Colon (tissue), 2 donors: ENCODE data around the gene SPATA45.
"Not testable (repeated sequence)": the region's sequence is repeated elsewhere in the genome, so short reads cannot be mapped to it uniquely, and the experiment has no call there.

Source experiments
- FAIRE-seq: peaks from 2 replicates; lab custom pipeline; 2012; peaks lifted over from hg19 to GRCh38; lab: Jason Lieb, UNC
- donor health status: control.
- donor health status: control.

Gene SPATA45

DNA sequence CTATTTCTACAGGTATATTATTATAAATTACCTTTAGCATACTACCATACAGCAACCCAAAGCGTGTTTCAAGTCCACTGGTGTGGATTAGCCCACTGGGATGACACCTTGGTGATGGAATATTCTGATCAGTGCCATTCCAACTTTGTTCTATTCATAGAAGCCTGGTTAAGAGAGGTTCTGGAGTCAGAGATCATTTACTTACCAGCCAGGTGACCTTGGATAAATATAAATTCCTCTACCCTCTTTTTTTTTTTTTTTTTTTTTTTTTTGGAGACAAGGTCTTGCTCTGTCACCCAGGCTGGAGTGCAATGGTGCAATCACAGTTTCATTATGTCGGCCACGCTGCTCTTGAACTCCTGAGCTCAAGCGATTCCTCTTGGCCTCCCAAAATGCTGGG lies at the start of gene SPATA45:
SPATA45 (minus strand) TSS at position 101 of the 400 bp plus-strand sequence. CDS start 11,500 bp downstream, outside the sequence.
- no peak for FAIRE-seq

DNA sequence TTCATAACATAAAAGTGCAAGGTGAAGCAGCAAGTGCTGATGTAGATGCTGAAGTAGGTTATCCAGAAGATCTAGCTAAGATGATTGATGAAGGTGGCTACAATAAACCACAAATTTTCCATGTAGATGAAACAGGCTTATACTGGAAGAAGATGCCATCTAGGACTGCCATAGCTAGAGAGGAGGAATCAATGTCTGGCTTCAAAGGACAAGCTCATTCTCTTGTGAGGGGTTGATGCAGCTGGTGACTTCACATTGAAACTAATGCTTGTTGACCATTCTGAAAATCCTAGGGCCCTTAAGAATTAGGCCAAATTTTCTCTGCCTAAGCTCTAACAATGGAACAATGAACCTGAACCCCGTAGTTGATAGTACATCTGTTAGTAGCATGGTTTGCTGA lies 44.7 kb upstream of the SPATA45 start:
- no peak for FAIRE-seq

DNA sequence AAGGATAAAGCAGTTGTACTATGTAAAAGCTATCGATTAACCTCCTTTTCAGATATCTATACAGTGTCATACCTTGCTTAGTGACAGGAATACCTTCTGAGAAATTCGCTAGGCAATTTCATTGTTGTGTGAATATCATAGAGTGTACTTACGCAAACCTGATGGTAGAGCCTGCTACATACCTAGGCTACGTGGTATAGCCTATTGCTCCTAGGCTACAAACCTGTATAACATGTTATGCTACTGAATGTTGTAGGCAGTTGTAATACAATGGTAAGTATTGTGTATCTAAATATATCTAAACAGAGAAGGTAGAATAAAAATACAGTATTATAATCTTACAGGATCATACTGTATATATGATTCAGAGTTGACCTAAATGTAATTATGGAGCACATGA lies 37.1 kb upstream of the SPATA45 start:
- no peak for FAIRE-seq

DNA sequence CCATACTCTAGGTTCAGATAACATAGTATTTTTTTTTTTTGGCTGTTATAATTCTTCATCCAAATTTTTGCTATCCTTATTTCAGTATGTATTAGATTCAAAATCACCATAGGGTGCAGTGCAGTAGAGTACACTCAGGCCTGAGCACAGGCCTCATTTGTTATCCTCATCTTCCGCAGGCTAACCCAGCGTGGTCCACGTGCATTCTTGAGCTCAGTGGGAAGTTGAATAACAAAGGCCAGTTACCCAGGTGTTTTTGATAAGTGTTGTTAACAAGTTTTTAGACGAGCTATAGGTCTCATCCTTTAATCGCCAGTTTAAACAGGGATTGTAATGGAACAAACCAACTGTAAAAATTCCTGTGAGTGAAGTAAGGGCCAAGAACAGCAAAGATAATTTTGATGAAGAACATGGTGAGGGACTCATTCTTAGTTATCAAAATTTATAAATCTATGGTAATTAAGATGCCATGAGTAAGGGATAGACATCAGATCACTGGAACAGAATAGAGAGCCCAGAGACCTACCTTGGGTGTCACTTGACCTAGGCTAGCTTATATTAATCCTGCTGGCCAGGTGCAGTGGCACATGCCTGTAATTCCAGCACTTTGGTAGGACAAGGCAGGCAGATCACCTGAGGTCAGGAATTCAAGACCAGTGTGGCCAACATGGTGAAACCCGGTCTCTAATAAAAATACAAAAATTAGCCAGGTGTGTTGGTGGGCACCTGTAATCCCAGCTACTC lies 32.7 kb upstream of the SPATA45 start:
- FAIRE-seq: no peak

DNA sequence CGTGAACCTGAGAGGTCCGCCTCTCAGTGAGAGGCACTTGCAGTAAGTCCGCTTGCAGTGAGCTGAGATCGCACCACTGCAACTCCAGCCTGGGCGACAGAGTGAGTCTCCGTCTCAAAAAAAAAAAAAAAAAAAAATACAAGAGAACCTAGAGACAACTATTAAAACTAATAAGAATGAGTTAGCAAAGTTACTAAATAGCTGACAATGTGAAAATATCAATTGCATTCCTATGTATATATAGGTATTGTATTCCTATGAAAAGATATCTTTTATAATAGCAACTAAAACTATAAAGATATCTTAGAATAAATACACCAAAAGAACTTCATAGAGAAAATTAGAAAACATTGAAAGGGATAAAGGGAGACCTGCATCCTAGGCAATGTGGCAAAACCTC lies 31.0 kb upstream of the SPATA45 start:
- FAIRE-seq: no peak

DNA sequence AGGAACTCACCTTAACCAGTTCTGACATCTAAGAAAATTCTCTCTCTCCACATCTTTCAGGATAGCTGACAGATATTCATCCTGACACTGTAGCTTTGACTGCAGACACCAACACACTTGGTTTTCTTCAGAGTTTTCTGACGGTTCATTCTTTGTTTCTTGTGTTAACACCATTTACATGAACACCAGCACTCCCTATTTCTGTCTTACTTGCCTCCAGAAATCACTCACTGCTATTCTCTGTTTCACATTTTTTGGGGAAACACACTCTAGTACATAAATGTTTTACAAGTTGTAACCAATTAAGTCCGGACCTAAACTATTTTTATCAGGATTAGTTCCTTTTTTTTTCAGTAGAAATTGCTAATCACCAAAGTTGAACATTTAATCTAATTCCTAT lies 26.1 kb upstream of the SPATA45 start:
- FAIRE-seq: no peak

DNA sequence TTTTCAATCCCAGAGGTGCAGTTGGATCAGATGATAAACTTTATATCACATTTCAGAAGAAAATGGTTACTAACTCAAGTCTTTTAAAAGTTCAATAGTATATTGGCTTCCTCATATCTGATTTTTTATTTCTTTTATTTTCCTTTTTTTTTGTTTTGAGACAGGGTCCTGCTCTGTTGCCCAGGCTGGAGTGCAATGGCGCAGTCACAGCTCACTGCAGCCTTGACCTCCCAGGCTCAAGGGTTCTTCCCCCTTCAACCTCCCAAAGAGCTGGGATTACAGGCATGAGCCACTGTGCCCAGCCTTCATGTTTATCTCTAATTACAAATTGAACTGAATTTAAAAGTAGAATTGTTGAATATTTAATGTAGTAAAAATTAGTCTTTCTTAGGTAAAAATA lies 24.5 kb upstream of the SPATA45 start:
- FAIRE-seq: no peak

DNA sequence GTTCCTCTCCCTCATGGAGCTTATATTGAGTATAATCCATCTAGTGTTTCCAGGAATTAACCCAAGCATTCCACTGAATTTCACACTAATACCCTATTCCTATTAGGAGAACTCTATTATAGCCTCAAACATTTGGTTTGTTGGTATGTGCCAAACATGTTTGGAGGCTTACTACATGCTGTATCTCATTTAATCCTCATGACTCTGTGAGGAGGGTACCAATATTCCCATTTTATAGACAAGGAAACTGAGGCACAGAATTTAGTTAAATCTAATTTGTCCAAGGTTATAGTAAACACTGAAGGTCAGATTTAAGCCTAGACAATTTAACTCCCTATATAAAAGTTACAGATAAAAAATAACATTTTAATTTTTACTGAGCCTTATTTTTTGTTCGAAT lies 19.7 kb upstream of the SPATA45 start:
- no peak for FAIRE-seq

DNA sequence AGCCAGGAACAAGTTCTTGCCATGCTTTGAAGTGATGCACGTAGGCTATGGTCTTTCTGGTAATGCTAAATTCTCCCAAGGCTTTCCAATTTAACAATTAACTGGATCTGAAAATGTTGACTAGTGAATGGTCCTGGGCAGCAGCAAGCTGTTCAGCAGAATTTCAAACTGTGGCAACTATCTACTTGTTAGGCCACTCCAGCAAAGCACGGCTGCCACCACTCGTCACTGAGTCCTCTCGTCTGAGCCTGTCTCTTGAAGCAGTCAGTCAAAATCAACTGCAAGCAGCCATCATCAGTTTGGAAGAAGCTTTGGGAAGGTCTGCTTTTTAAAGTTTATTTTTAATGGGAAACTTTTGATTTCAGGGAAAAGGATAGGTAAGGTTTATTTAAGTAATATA lies 16.8 kb upstream of the SPATA45 start:
- FAIRE-seq: no peak

DNA sequence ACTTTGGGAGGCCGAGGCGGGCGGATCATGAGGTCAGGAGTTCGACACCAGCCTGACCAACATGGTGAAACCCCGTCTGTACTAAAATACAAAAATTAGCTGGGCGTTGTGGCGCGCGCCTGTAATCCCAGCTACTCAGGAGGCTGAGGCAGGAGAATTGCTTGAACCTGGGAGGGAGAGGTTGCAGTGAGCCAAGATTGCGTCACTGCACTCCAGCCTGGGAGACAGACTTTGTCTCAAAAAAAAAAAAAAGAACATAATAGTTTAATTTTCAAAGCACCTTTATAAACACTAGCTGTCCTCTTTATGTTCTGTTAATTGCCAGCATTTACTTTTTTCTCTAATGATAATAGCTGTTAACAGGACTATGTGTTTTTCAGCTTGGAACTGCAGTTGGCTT lies 15.9 kb upstream of the SPATA45 start:
- FAIRE-seq: not testable (repeated sequence)

DNA sequence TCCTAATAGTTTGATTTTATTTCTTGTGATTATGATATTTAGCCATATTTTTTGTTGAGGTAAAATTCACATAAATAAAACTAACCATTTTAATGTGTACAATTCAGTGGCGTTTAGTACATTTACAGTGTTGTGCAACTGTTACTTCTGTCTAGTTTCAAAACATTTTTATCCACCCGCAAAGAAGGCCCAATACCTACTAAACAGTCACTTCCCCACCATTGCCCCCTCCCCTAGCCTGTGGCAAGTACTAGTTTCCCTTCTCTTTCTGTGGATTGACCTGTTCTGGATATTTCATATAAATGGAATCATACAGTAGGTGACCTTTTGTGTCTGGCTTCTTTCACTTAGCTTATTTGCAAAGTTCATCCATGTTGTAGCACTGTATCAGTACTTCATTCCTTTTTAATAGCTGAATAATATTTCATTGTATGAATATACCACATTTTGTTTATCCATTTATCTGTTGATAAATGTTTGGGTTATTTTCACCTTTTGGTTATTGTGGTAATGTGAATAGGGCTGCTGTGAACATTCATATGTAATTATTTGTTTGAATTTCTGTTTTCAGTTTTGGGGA lies 14.8 kb upstream of the SPATA45 start:
- FAIRE-seq: no peak

DNA sequence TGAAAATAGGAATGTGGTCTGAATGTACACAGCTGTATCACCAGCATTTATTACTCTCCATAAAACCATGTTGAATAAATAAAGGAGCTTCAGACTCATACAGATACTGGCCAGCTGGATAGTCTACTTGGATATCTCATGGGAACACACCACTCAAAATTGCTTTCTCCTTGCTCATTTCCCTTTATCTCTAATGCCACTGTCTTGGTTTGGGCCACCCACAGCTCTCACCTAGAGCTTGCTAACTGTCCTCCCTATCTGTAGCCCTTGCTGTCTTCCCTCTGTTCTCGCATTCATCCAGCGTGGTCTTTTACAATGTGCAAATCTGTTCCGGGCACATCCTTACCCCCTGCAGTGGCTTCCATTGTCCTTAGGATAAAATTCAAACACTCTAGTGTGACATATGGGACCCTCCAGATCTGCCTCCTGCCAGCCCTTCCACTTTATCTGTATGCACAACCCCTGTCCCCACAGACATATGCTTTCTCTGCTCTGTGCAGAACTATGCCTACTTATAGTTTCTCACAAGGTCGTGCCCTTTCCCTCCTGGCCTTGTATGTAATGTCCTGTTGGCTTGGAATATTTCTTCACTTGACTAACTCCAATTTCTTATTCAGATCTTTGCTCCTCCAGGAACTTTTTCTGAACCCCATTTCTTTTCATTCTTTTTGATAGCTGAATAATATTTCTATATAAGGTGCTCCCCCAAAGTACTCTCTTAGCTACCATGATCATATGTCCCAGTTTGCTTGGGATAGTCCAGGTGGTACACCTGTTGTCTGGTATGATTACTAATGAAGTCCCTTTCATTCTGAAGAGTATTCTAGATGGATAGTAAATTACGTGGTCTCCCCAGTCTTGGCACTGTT lies 13.5 kb upstream of the SPATA45 start:
- FAIRE-seq: no peak

DNA sequence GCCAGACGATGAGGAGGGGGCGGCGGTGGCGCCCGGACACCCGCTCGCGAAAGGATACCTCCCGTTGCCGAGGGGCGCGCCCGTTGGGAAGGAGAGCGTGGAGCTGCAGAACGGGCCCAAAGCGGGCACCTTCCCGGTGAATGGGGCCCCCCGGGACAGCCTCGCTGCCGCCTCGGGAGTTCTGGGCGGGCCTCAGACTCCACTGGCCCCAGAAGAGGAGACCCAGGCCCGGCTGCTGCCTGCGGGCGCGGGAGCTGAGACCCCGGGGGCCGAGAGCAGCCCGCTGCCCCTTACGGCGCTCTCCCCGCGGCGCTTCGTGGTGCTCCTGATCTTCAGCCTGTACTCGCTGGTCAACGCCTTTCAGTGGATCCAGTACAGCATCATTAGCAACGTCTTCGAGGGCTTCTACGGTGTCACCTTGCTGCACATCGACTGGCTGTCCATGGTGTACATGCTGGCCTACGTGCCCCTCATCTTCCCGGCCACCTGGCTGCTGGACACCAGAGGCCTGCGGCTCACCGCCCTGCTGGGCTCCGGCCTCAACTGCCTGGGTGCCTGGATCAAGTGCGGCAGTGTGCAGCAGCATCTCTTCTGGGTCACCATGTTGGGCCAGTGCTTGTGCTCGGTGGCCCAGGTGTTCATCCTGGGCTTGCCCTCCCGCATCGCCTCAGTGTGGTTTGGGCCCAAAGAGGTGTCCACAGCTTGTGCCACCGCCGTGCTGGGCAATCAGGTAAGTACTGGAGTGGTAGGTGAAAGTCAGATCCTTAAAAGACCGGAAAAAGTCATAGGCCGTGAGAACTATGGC lies 11.2 kb upstream of the SPATA45 start:
- FAIRE-seq: no peak

DNA sequence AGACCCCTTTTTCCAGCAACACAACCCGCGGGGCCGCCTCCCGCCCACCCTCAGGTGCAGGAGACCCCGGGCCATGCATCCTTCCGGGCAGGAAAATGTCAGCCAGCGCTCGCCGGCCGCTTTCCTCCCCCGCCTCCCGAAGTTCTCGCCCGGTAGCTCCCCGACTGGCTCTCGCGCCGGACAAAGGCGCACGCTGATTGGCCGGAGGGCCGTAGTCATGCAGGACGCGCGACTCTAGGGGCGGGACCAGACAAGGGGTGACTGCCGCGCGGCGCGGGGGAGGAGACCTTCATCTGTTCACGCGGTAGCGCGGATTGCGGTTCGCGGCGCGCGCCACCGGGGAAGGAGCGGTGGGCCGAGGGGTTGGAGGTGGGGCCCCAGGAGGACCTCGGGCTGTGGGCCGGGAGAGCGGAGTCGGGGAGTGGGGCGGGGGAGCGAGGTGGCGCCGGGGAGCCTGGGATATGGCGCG lies 10.6 kb upstream of the SPATA45 start, which contains the start of gene FLVCR1:
FLVCR1 (plus strand) TSS at position 284 of the 469 bp plus-strand sequence; CDS start at position 462, 178 bp downstream.
- FAIRE-seq: no peak

DNA sequence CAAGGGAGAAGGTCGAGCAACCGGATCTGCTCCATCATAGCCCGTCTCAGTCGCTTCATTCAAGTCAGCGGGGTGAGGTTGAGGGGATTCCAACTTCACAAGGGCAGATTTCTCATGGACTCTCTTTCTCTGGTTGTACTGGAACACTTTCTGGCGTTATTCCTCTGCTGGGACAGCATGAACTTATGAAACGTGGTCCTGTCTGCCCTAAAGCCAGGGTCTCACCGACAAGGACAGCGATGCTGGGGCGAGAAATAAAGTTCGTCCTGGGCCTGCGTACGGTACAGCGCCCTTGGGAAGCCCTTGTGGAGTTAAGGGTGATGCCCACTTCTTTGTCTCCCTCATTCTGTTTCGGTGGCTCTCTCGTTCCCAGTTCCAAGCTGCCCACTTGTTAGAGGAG lies 9.3 kb upstream of the SPATA45 start:
- FAIRE-seq: no peak

DNA sequence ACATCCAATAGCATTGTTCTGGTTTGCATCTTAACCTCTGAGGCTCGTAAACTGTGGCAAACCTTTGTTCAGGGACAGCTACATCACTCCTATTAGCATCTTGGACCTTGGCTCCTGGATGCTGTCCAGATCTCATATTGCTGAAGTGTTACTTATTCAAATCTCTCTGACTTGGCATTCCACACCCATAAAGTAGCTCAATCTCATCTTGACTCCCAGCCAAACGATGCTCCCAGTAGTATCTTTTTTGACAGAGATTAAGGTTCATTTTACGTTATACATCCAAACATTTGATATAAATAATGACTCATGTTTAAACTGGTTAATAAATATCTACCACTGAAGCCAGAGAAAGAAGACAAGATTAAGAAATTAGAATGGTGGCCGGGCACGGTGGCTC lies 6.2 kb upstream of the SPATA45 start:
- no peak for FAIRE-seq

DNA sequence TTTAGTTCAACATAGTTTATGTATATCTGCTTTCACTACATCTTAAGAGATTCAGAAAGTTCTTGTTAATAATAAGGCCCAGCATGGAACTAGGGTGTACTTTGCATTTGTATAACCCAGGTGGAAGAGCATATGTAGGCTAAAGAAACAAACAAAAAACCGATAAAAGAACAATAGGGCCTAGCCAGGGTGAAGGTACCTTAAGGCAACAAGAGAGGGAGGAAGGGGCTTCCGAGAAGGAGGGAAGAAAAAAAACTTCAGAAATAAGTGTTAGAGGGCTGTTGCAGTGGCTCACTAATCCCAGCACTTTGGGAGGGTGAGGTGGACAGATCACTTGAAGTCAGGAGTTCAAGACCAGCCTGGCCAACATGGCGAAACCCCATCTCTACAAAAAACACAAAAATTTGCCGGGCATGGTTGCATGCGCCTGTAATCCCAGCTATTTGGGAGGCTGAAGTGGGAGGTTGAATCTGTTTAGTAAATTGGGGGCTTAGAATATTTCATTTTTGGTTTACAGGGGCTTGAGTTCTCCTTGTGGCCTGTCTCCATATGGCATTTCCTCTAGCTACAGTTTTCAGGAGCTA lies 4.7 kb upstream of the SPATA45 start:
- FAIRE-seq: no peak

DNA sequence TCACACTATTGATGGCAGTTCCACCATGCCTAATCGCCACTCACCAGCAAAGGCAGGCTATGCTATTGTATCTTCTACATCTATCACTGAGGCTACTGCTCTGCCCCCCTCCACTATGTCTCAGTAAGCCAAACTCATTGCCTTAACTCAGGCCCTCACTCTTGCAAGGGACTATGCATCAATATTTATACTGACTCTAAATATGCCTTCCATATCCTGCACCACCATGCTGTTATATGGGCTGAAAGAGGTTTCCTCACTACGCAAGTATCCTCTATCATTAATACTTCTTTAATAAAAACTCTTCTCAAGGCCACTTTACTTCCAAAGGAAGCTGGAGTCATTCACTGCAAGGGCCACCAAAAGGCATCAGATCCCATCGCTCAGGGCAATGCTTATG lies 2.9 kb downstream of the SPATA45 start:
- FAIRE-seq: not testable (repeated sequence)

DNA sequence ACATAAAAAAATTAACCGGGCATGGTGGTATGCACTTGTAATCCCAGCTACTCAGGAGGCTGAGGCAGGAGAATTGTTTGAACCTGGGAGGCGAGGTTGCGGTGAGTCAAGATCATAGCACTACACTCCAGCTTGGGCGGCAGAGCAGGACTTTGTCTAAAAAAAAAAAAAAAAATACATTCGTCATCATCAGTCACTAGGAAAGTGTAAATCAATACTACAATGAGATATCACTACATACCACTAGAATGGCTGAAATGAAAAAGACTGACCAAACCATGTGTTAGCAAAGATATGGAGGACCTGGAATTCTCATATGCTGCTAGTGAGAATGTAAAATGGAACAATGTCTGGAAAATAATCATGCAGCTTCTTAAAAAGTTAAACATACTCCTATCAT lies 9.3 kb downstream of the SPATA45 start:
- FAIRE-seq: no peak

DNA sequence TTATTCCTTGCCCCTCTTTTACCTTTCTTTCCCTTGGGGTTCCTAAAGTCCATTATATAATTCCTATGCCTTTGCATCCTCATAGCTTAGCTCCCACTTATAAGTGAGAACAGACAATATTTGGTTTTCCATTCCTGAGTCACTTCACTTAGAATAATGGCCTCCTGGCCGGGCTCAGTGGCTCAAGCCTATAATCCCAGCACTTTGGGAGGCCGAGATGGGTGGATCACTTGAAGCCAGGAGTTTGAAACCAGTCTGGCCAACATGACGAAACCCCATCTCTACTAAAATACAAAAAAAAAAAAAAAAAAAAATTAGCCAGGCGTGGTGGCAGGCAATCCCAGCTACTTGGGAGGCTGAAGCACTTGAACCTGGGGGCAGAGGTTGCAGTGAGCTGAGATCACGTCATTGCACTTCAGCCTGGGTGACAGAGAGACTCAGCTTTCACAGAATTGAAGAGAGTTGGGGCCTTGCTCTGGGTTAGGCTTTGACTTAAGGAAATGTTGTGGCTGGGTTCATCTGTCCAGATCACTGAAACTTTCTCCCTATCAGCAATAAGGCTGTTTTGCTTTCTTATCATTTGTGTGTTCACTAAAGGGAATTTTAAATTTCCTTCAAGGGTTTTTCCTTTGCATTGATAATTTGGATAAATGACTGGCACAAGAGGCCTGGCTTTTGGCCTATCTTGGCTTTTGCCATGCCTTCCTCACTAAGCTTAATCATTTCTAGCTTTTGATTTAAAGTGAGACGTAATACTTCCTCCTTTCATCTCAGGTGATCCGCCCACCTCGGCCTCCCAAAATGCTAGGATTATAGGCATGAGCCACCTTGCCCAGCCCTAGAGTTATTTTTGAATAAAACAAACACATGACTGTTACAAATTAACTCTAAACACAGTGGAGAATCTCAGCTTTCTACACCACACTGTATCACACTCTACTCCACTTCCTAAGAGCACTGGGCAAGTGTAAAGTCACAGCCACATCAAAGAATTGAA lies 13.9 kb downstream of the SPATA45 start:
- FAIRE-seq: not testable (repeated sequence)
